K562 (cell line): ENCODE measurements around the gene AGAP3. TPM values are rescaled to one million over a fixed set of nuclear protein-coding genes. Genes with fewer than 3 reads are reported as not detected.

Experiments used
- CC2D1A ChIP-seq: fragments of 450-650 bp; IDR thresholded peaks from 2 replicates; pipeline ENCODE4 v1.6.1; 2017; ENCODE audit warnings: mild to moderate bottlenecking
- MECOM ChIP-seq: fragments of 250-450 bp; sonication (Bioruptor Pico); IDR thresholded peaks from 2 replicates; pipeline ENCODE4 v1.8.0; 2022; ENCODE audit warnings: inconsistent platforms
- SMARCC2 ChIP-seq: fragments of 450-650 bp; IDR thresholded peaks from 2 replicates; pipeline ENCODE4 v1.6.1; 2017; ENCODE audit warnings: antibody characterized with exemption, moderate library complexity, mild to moderate bottlenecking, low read depth
- SREBF1 ChIP-seq: fragments of 150-350 bp; IDR thresholded peaks from 2 replicates; pipeline ENCODE4 v1.6.1; 2014; ENCODE audit warnings: antibody characterized with exemption, low read depth, low read length, borderline replicate concordance
- ZBTB8A ChIP-seq: fragments of 450-650 bp; IDR thresholded peaks from 2 replicates; pipeline ENCODE4 v1.6.1; 2018; ENCODE audit warnings: mild to moderate bottlenecking, moderate library complexity; ENCODE audit not compliant: partially characterized antibody
- ZNF165 ChIP-seq: fragments of 250-450 bp; sonication (Bioruptor Pico); IDR thresholded peaks from 2 replicates; pipeline ENCODE4 v1.4.0; 2020; ENCODE audit warnings: borderline replicate concordance
- ZNF175 ChIP-seq: fragments of 200-800 bp; sonication (Bioruptor generic); IDR thresholded peaks from 2 replicates; pipeline ENCODE4 v1.6.1; 2016; ENCODE audit warnings: low read depth, mild to moderate bottlenecking, missing genetic modification characterization, missing compliant biosample characterization
- ZNF77 ChIP-seq: fragments of 250-450 bp; sonication (Bioruptor Pico); IDR thresholded peaks from 2 replicates; pipeline ENCODE4 v1.5.0; 2020
- ZSCAN29 ChIP-seq: fragments of 450-650 bp; IDR thresholded peaks from 2 replicates; pipeline ENCODE4 v1.6.1; 2017
- polyA plus RNA-seq, 8 experiments: library from polyadenylated mRNA; depleted of rRNA in 4 of 8; stranded (reverse) in 5 of 8; unstranded in 3 of 8; fragments of >200 nt; fragmentation: Nextera tagmentation in 2 of 8; fragmentation: Illumina TruSeq in 1 of 8; extraction: Ambion mirVana in 2 of 8; extraction: Trizol in 1 of 8; gene quantifications; 2 replicates each; pipeline versions ENCODE4 v1.2.1 to v1.2.3, GENCODE V29; 2011 to 2014; ENCODE audit warnings: inconsistent platforms in 1 of 8, missing spikeins in 1 of 8
- total RNA-seq, 7 experiments: library from RNA; depleted of rRNA in 6 of 7; stranded (reverse); fragments of >200 nt in 6 of 7; fragmentation: Illumina TruSeq in 2 of 7; extraction: Trizol in 2 of 7; gene quantifications; 2 replicates each; pipeline versions ENCODE4 v1.2.1 to v1.2.3, GENCODE V29; 2011 to 2021; ENCODE audit warnings: low replicate concordance in 1 of 7
- TF ChIP-seq, protein P1 (sequence below), 2 experiments: fragments of 450-650 bp in 1 of 2; sonication (generic) in 1 of 2; formaldehyde crosslinking in 1 of 2; IDR thresholded peaks; 2 replicates each; pipeline versions ENCODE4 v1.7.1 to v1.9.0; 2016 to 2022; ENCODE audit warnings: inconsistent platforms in 1 of 2, mild to moderate bottlenecking in 1 of 2, missing genetic modification reagents in 1 of 2
- TF ChIP-seq, protein P2 (sequence below), 2 experiments: fragments of 450-650 bp; formaldehyde crosslinking in 1 of 2; IDR thresholded peaks; 2 replicates each; pipeline versions ENCODE4 v1.4.0 to v1.6.1; 2014 to 2020; ENCODE audit warnings: mild to moderate bottlenecking in 2 of 2, borderline replicate concordance in 1 of 2, low read depth in 1 of 2

AGAP3 gene
- total and polyA plus RNA-seq, 9 of the 15 experiments (the other 6 are each of a cell fraction or from before 2014, with no cell fraction given), result 3.4 to 208 (median 62.2) TPM

DNA sequence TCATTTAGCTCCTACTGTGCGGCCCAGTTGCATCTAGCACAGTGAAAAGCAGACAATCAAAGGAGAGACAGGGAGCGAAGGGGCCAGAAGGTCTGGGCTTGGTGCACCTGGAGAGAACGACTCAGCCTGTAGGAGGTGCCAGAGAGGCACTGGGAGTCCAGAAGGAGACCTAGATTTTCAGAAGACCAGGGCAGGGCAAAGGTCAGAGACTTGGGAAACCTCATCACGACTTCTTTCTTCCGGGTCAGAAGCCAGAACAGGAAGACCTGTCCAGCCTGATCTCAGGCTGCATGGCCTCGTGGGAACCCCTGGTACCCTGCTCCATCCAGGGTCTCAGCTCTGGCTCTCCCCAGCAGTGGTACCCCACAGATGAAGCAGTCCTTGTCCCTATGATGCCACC is 5.2 kb downstream of the AGAP3 start (continued):
- TF ChIP-seq, protein P1, sequence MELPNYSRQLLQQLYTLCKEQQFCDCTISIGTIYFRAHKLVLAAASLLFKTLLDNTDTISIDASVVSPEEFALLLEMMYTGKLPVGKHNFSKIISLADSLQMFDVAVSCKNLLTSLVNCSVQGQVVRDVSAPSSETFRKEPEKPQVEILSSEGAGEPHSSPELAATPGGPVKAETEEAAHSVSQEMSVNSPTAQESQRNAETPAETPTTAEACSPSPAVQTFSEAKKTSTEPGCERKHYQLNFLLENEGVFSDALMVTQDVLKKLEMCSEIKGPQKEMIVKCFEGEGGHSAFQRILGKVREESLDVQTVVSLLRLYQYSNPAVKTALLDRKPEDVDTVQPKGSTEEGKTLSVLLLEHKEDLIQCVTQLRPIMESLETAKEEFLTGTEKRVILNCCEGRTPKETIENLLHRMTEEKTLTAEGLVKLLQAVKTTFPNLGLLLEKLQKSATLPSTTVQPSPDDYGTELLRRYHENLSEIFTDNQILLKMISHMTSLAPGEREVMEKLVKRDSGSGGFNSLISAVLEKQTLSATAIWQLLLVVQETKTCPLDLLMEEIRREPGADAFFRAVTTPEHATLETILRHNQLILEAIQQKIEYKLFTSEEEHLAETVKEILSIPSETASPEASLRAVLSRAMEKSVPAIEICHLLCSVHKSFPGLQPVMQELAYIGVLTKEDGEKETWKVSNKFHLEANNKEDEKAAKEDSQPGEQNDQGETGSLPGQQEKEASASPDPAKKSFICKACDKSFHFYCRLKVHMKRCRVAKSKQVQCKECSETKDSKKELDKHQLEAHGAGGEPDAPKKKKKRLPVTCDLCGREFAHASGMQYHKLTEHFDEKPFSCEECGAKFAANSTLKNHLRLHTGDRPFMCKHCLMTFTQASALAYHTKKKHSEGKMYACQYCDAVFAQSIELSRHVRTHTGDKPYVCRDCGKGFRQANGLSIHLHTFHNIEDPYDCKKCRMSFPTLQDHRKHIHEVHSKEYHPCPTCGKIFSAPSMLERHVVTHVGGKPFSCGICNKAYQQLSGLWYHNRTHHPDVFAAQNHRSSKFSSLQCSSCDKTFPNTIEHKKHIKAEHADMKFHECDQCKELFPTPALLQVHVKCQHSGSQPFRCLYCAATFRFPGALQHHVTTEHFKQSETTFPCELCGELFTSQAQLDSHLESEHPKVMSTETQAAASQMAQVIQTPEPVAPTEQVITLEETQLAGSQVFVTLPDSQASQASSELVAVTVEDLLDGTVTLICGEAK (IDR thresholded peaks at IDR 0.05), result peak; percentile 49
- TF ChIP-seq, protein P1 (CRISPR knock-in tag; IDR thresholded peaks at IDR 0.05), result no peak
- TF ChIP-seq MECOM (CRISPR knock-in tag), result no peak
- TF ChIP-seq, protein P2, sequence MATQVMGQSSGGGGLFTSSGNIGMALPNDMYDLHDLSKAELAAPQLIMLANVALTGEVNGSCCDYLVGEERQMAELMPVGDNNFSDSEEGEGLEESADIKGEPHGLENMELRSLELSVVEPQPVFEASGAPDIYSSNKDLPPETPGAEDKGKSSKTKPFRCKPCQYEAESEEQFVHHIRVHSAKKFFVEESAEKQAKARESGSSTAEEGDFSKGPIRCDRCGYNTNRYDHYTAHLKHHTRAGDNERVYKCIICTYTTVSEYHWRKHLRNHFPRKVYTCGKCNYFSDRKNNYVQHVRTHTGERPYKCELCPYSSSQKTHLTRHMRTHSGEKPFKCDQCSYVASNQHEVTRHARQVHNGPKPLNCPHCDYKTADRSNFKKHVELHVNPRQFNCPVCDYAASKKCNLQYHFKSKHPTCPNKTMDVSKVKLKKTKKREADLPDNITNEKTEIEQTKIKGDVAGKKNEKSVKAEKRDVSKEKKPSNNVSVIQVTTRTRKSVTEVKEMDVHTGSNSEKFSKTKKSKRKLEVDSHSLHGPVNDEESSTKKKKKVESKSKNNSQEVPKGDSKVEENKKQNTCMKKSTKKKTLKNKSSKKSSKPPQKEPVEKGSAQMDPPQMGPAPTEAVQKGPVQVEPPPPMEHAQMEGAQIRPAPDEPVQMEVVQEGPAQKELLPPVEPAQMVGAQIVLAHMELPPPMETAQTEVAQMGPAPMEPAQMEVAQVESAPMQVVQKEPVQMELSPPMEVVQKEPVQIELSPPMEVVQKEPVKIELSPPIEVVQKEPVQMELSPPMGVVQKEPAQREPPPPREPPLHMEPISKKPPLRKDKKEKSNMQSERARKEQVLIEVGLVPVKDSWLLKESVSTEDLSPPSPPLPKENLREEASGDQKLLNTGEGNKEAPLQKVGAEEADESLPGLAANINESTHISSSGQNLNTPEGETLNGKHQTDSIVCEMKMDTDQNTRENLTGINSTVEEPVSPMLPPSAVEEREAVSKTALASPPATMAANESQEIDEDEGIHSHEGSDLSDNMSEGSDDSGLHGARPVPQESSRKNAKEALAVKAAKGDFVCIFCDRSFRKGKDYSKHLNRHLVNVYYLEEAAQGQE (IDR thresholded peaks at IDR 0.05; ENCODE audit: borderline replicate concordance), result peak; percentile 41; the same call in 1 of the 2 replicates
- TF ChIP-seq, protein P2 (CRISPR knock-in tag; IDR thresholded peaks at IDR 0.05; ENCODE audit: low read depth), result no peak
- no peak for TF ChIP-seq SREBF1
- TF ChIP-seq ZNF77, result no peak
- no peak for TF ChIP-seq CC2D1A
- TF ChIP-seq ZNF175 (CRISPR knock-in tag), result 0 out of 2 replicates have a peak, but pooled peaks have one; percentile 42
- no peak for TF ChIP-seq ZSCAN29
- TF ChIP-seq ZNF165 (CRISPR knock-in tag), result no peak
- TF ChIP-seq SMARCC2, result no peak
- TF ChIP-seq ZBTB8A, result no peak
